HUDEP-2 (cell line): ENCODE data around the gene MEI4.

ENCODE experiments used
- DNase-seq, 76 experiments: peaks; one replicate each; lab custom pipeline; 2025; ENCODE audit not compliant: unreplicated experiment in 76 of 76; lab: John Stamatoyannopoulos, UW

Gene MEI4

GRCh38 chr6:77926198-77926751 is 273.4 kb downstream of the MEI4 start:
- no peak for DNase-seq

GRCh38 chr6:77930382-77930781 is 277.5 kb downstream of the MEI4 start:
- DNase-seq = no peak

GRCh38 chr6:77930952-77931351 is 278.1 kb downstream of the MEI4 start:
- DNase-seq = no peak

- no peak for DNase-seq
Observed at GRCh38 chr6:77962070-77962469, 309.2 kb downstream of the MEI4 start.

- no peak for DNase-seq
Observed at GRCh38 chr6:77965449-77965848, 312.6 kb downstream of the MEI4 start.

- no peak for DNase-seq
Observed at GRCh38 chr6:77972334-77972733, 319.5 kb downstream of the MEI4 start.
